Stomach smooth muscle (tissue), 2 donors: ENCODE data around the gene IGDCC3.

ENCODE experiments used
- H3K27ac ChIP-seq: one replicate; pipeline ENCODE4 v1.7.0; 2013; ENCODE audit warnings: mild to moderate bottlenecking, low read length, inconsistent platforms
- H3K27me3 ChIP-seq, 2 donors: one replicate each; pipeline ENCODE4 v1.7.0; 2013; ENCODE audit warnings: low read length in 2 of 2; ENCODE audit not compliant: insufficient read depth in 2 of 2, control insufficient read depth in 1 of 2
- H3K36me3 ChIP-seq, 2 donors: one replicate each; pipeline ENCODE4 v1.7.0; 2013; ENCODE audit warnings: low read length in 2 of 2; ENCODE audit not compliant: control insufficient read depth in 2 of 2, insufficient read depth in 2 of 2
- H3K4me1 ChIP-seq: one replicate; pipeline ENCODE4 v1.7.0; 2013; ENCODE audit warnings: low read length; ENCODE audit not compliant: control insufficient read depth, insufficient read depth
- H3K4me3 ChIP-seq, 2 donors: one replicate each; pipeline ENCODE4 v1.7.0; 2013; ENCODE audit warnings: low read length in 2 of 2
- H3K9ac ChIP-seq, 2 donors: one replicate each; pipeline ENCODE4 v1.7.0; 2013; ENCODE audit warnings: low read length in 2 of 2, mild to moderate bottlenecking in 1 of 2
- H3K9me3 ChIP-seq, 2 donors: one replicate each; pipeline ENCODE4 v1.7.0; 2013; ENCODE audit warnings: low read length in 2 of 2; ENCODE audit not compliant: control insufficient read depth in 2 of 2
- donor health status: healthy.
- donor health status: Pancreatic carcinoma.

The IGDCC3 gene

DNA sequence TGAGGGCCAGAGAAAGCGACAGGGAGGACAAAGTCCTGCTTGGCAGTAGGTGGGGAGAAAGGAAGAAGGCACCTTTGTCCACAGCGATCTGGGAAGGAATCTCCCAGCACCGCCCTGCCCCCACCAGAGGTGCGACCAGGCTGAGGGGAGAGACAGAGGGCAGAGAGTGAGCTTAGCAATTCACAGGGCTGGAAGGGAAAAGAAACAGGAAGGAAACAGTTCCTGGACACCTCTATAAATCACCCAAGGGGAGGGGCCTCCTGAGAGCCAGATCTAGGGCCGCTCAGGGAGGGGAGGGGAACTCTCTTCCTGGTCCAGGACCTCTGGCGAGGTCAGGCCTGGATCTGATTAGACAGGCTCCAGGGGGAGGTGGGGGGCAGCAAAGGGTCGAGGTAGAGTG is 37.9 kb downstream of the IGDCC3 start:
- no peak overlapping the region for H3K27ac ChIP-seq
- H3K4me1 ChIP-seq, result no peaks in the 10 kb centered on the region
- H3K4me3 ChIP-seq, result no peak overlapping the region
- no peaks in the 10 kb centered on the region for H3K9me3 ChIP-seq
- peaks cover 0 to 3% of the 10 kb centered on the region in 2 donors for H3K27me3 ChIP-seq
- no peaks in the 10 kb centered on the region for H3K36me3 ChIP-seq
- H3K9ac ChIP-seq, result no peak overlapping the region

DNA sequence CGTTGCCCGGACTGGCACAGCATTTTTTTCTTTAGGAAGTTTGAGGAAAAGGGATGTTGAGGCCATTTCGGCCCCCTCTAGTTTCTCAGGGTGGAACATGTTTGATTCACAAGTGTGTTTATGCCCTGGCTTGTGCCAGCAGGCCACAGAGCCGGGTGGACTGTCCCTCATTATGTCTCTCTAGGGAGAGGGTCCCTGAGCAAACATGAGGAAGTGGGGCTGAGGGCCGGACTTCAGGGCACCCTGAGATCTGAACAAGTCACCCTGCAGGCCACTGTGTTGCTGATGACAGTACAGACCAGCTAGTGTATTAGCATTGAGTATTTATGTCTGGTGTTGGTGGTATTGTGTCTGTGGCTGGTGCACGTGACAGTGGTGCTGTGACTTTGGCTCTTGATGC is 38.4 kb downstream of the IGDCC3 start:
- no peaks in the 10 kb centered on the region for H3K36me3 ChIP-seq
- no peak overlapping the region for H3K4me3 ChIP-seq
- H3K9ac ChIP-seq, result no peak overlapping the region
- peaks cover 0 to 3% of the 10 kb centered on the region in 2 donors for H3K27me3 ChIP-seq
- H3K27ac ChIP-seq, result no peak overlapping the region
- H3K9me3 ChIP-seq, result no peaks in the 10 kb centered on the region
- no peaks in the 10 kb centered on the region for H3K4me1 ChIP-seq

DNA sequence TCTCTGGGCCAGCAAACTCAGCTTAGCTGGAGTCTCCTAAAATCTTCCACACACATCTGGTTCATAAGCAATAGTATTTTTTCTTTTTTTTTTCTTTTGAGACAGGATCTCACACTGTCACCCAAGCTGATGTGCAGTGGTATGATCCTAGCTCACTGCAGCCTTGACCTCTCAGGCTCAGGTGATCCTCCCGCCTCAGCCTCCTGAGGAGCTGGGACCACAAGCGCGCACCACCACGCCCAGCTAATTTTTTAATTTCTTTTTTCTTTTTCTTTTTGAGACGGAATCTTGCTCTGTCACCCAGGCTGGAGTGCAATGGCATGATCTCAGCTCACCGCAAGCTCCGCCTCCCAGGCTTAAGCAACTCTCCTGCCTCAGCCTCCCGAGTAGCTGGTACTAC is 39.0 kb downstream of the IGDCC3 start:
- no peaks in the 10 kb centered on the region for H3K9me3 ChIP-seq
- H3K36me3 ChIP-seq, result no peaks in the 10 kb centered on the region
- H3K9ac ChIP-seq, result no peak overlapping the region
- no peak overlapping the region for H3K4me3 ChIP-seq
- peaks cover 0 to 3% of the 10 kb centered on the region in 2 donors for H3K27me3 ChIP-seq
- no peak overlapping the region for H3K27ac ChIP-seq
- H3K4me1 ChIP-seq, result no peaks in the 10 kb centered on the region

GRCh38 chr15:65338366-65338765 is 39.4 kb downstream of the IGDCC3 start:
- Histone ChIP-seq H3K9me3 (no peaks in the 10 kb centered on the region), H3K36me3 (no peaks in the 10 kb centered on the region), H3K9ac (no peak overlapping the region), H3K27ac (no peak overlapping the region), H3K4me3 (no peak overlapping the region), H3K4me1 (no peaks in the 10 kb centered on the region), H3K27me3 (peaks cover 0 to 5% of the 10 kb centered on the region in 2 donors)

GRCh38 chr15:65337436-65338070 is 40.2 kb downstream of the IGDCC3 start:
- Histone ChIP-seq H3K27ac (no peak overlapping the region), H3K36me3 (no peaks in the 10 kb centered on the region), H3K9ac (no peak overlapping the region), H3K4me3 (no peak overlapping the region), H3K4me1 (no peaks in the 10 kb centered on the region), H3K9me3 (no peaks in the 10 kb centered on the region), H3K27me3 (peaks cover 0 to 5% of the 10 kb centered on the region in 2 donors)

GRCh38 chr15:65336493-65337435 is 41.0 kb downstream of the IGDCC3 start:
- Histone ChIP-seq H3K9ac (no peak overlapping the region), H3K4me1 (no peaks in the 10 kb centered on the region), H3K4me3 (no peak overlapping the region), H3K9me3 (no peaks in the 10 kb centered on the region), H3K27ac (no peak overlapping the region), H3K27me3 (peaks cover 0 to 4% of the 10 kb centered on the region in 2 donors), H3K36me3 (no peaks in the 10 kb centered on the region)

- Histone ChIP-seq H3K36me3 (no peaks in the 10 kb centered on the region), H3K4me1 (no peaks in the 10 kb centered on the region), H3K9me3 (no peaks in the 10 kb centered on the region), H3K4me3 (no peak overlapping the region), H3K27ac (no peak overlapping the region), H3K27me3 (peaks cover 0 to 4% of the 10 kb centered on the region in 2 donors), H3K9ac (no peak overlapping the region)
Measured at GRCh38 chr15:65335278-65336055, 42.3 kb downstream of the IGDCC3 start.

GRCh38 chr15:65334586-65335231 is 43.1 kb downstream of the IGDCC3 start:
- no peak overlapping the region for H3K9ac ChIP-seq

GRCh38 chr15:65333856-65334255 is 43.9 kb downstream of the IGDCC3 start:
- Histone ChIP-seq H3K36me3 (no peaks in the 10 kb centered on the region), H3K9ac (no peak overlapping the region), H3K9me3 (no peaks in the 10 kb centered on the region), H3K27ac (no peak overlapping the region), H3K4me3 (no peak overlapping the region), H3K27me3 (peaks cover 0 to 2% of the 10 kb centered on the region in 2 donors), H3K4me1 (no peaks in the 10 kb centered on the region)

More at GRCh38 chr15:65334586-65335231, 43.1 kb downstream of the IGDCC3 start:
- H3K4me1 ChIP-seq, result no peaks in the 10 kb centered on the region
- peaks cover 0 to 2% of the 10 kb centered on the region in 2 donors for H3K27me3 ChIP-seq
- H3K4me3 ChIP-seq, result no peak overlapping the region
- H3K36me3 ChIP-seq, result no peaks in the 10 kb centered on the region
- H3K9me3 ChIP-seq, result no peaks in the 10 kb centered on the region
- no peak overlapping the region for H3K27ac ChIP-seq

DNA sequence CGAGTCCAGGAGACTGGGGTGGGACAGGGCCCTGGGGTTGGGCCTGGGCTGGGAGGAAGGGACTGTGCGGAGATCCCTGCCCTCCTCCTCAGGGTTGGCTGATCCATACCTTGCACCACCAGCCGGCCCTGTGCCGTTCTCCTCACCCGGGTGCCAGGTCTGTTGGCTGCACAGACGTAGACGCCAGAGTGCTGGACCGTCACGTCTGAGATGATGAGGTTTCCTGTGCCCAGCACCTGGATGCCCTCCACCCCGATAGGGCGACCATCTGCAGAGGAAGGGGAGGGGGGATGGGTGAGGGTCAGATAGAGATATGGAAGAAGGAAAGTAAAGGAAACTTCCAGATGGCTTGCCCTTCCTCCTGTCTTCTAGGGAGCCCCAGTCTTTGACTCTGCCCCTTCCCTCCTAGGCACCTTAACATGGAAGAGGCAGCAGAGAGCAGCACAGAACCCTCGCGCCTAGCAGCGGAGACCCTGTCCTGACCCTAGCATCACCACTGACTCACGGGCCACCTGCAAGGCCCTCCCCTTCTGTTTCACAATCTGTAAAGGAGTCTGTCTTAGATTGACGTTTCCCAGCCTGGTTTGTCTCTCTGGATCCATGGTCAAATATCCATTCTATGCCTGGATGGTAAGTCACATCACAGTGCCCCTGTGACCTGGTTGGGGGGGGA is 44.5 kb downstream of the IGDCC3 start:
- no peaks in the 10 kb centered on the region for H3K36me3 ChIP-seq
- no peak overlapping the region for H3K9ac ChIP-seq
- H3K4me1 ChIP-seq, result no peaks in the 10 kb centered on the region
- H3K27me3 ChIP-seq, result peaks cover 0 to 2% of the 10 kb centered on the region in 2 donors
- H3K27ac ChIP-seq, result no peak overlapping the region
- no peaks in the 10 kb centered on the region for H3K9me3 ChIP-seq
- H3K4me3 ChIP-seq, result no peak overlapping the region
